Activated gamma-delta T cell treated with anti-CD3 and anti-CD28 coated beads, Interleukin-2, amount 50 U/mL, for 16 hours (primary cell): ENCODE data around the gene SDK1.

ENCODE experiments used
- DNase-seq: peaks from one replicate; pipeline ENCODE4 v3.0.0-alpha.2; 2020; ENCODE audit warnings: low read depth

The SDK1 gene

GRCh38 chr7:4135301-4135700 is 834.2 kb downstream of the SDK1 start:
- no peak for DNase-seq

- DNase-seq: no peak
Observed at GRCh38 chr7:4136036-4136435, 835.0 kb downstream of the SDK1 start.

GRCh38 chr7:4136501-4137110 is 835.6 kb downstream of the SDK1 start:
- DNase-seq: no peak

GRCh38 chr7:4137552-4137951 is 836.5 kb downstream of the SDK1 start:
- no peak for DNase-seq

- DNase-seq: no peak
Observed at GRCh38 chr7:4138866-4139265, 837.8 kb downstream of the SDK1 start.

- no peak for DNase-seq
Observed at GRCh38 chr7:4139656-4140625, 838.9 kb downstream of the SDK1 start.

- DNase-seq: no peak
Observed at GRCh38 chr7:4140933-4141332, 839.9 kb downstream of the SDK1 start.

GRCh38 chr7:4143006-4143405 is 842.0 kb downstream of the SDK1 start:
- no peak for DNase-seq

- DNase-seq: no peak
Observed at GRCh38 chr7:4143511-4144171, 842.6 kb downstream of the SDK1 start.

GRCh38 chr7:4144172-4144701 is 843.2 kb downstream of the SDK1 start:
- DNase-seq: no peak

GRCh38 chr7:4144811-4145510 is 843.9 kb downstream of the SDK1 start:
- DNase-seq: no peak

GRCh38 chr7:4145576-4145975 is 844.5 kb downstream of the SDK1 start:
- DNase-seq: no peak

- DNase-seq: no peak
Observed at GRCh38 chr7:4147926-4148620, 847.0 kb downstream of the SDK1 start.

GRCh38 chr7:4149236-4149635 is 848.2 kb downstream of the SDK1 start:
- DNase-seq: no peak

- DNase-seq: no peak
Observed at GRCh38 chr7:4149645-4150044, 848.6 kb downstream of the SDK1 start.

GRCh38 chr7:4150731-4151130 is 849.7 kb downstream of the SDK1 start:
- no peak for DNase-seq

GRCh38 chr7:4151524-4151923 is 850.5 kb downstream of the SDK1 start:
- no peak for DNase-seq

GRCh38 chr7:4151926-4152549 is 851.0 kb downstream of the SDK1 start:
- no peak for DNase-seq

- DNase-seq: no peak
Observed at GRCh38 chr7:4154882-4155535, 854.0 kb downstream of the SDK1 start.

GRCh38 chr7:4156190-4156589 is 855.1 kb downstream of the SDK1 start:
- DNase-seq: no peak
